IPS-NIHi7 (cell line): ENCODE measurements around the gene ELMO1.

Source experiments
- DNase-seq: peaks from one replicate; pipeline ENCODE4 v3.0.0; 2012; ENCODE audit warnings: mixed read lengths; ENCODE audit errors: extremely low spot score

The ELMO1 gene

GRCh38 chr7:37432281-37432920 lies 16.3 kb downstream of the ELMO1 start:
- DNase-seq: no peak

- no peak for DNase-seq
Measured at GRCh38 chr7:37431413-37431812, 17.3 kb downstream of the ELMO1 start.

GRCh38 chr7:37430640-37431039 lies 18.0 kb downstream of the ELMO1 start:
- DNase-seq: no peak

GRCh38 chr7:37430171-37430570 lies 18.5 kb downstream of the ELMO1 start:
- DNase-seq: no peak

GRCh38 chr7:37429435-37429791 lies 19.3 kb downstream of the ELMO1 start:
- DNase-seq: no peak

GRCh38 chr7:37428681-37429434 lies 19.8 kb downstream of the ELMO1 start:
- no peak for DNase-seq

GRCh38 chr7:37427276-37427940 lies 21.3 kb downstream of the ELMO1 start:
- no peak for DNase-seq

GRCh38 chr7:37425498-37425897 lies 23.2 kb downstream of the ELMO1 start:
- DNase-seq: no peak

GRCh38 chr7:37424995-37425394 lies 23.7 kb downstream of the ELMO1 start:
- no peak for DNase-seq

- DNase-seq: no peak
Measured at GRCh38 chr7:37424521-37424920, 24.1 kb downstream of the ELMO1 start.

GRCh38 chr7:37421861-37422500 lies 26.7 kb downstream of the ELMO1 start:
- no peak for DNase-seq

- no peak for DNase-seq
Measured at GRCh38 chr7:37420946-37421695, 27.5 kb downstream of the ELMO1 start.

- DNase-seq: no peak
Measured at GRCh38 chr7:37419496-37419895, 29.2 kb downstream of the ELMO1 start.

GRCh38 chr7:37418381-37418780 lies 30.3 kb downstream of the ELMO1 start:
- no peak for DNase-seq

- no peak for DNase-seq
Measured at GRCh38 chr7:37417107-37417474, 31.6 kb downstream of the ELMO1 start.

- no peak for DNase-seq
Measured at GRCh38 chr7:37416378-37417106, 32.1 kb downstream of the ELMO1 start.

GRCh38 chr7:37415629-37416028 lies 33.0 kb downstream of the ELMO1 start:
- no peak for DNase-seq

GRCh38 chr7:37414352-37414983 lies 34.2 kb downstream of the ELMO1 start:
- DNase-seq: no peak

- DNase-seq: no peak
Measured at GRCh38 chr7:37411444-37412034, 37.1 kb downstream of the ELMO1 start.
